Measurements from ENCODE around the gene GRM4.
A peak's percentile ranks its signal among the peaks of the same experiment; 100 is the strongest.

GRM4 gene

DNA sequence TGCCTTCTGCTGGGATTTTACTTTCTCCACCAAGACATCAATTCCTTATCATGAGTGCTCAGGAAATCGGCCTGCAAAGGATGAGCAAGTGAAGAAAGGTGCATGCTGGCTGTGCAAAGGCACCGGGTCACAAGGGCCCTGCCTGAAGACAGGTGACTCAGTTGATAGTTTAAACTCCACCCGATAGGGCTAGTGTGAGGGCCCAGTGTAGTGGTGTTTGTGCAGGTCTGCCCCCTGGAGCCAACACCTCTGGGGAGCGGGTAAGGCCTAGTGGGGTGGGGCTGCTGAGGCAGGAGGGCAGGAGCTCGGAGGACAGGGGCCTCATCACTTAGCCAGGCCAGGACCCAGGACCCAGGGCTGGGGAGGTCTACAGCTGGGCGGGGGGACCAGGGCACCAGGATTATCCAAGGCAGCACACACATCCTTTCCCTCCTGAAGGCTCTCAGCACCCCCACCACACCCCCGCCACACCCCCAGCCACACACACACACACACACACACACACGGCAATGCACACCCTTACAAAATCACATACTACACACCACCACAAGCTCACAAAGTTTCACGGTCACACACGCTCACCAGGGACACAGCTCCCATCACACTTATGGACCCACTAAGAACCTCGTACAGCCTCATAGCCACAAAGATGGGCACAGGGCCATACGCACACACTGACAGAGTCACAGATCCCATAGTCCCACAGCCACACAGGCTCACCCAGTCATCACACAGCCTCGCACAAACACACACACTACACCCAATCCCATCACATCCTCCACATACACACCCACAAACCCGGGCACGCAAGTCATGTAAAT is 75.4 kb downstream of the GRM4 start:
- no peak overlapping the region for H3K4me3 ChIP-seq
- H3K27ac ChIP-seq, result no peak overlapping the region

DNA sequence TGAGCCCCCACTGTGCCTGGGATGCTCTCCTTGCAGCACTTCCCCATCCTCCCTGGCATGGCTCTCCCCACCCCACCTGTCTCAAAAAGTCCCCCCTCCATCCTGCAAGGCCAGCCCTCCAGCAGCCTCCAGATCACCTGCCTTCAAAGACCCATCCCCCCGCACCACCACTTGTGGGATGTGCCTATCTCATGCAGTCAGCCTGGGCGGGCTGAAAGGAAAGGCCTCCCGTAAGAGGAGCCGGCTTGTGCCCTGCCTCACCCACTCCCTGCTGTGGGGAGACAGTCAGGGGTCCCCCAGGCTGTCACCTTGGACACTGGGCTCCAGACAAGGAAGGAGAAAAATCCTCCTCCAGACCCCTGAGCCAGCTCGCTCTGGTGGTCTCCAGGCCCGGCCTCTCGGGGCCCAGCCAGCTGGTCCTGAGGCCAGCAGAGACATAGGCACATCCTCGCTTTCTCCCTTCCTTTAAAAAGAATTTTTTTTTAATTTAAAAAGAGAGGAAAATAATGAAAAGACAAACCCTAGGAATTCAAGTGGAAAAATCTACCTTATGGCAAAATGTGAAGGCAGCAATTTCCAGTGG is 77.3 kb downstream of the GRM4 start:
- H3K27ac ChIP-seq, result no peak overlapping the region
- no peak overlapping the region for H3K4me3 ChIP-seq

DNA sequence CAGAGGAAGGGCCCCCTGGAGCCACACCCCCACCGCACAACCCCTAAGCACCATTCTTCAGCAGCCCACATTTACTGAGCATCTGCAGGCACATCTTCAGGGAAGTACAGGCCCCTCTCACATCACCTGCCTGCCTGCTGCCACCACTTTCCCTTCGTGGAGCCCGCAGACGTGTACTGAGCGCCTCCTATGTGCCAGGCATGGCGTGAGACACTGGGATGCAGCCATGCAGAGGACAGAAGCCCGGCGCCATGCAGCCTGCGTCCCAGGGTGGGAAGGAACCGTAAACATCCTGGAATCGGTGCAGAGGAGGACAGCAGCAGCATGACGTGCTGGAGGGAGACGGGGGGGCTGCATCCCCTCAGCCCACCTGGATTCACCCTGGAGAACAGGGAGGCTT is 78.1 kb downstream of the GRM4 start:
- Histone ChIP-seq H3K4me3 (no peak overlapping the region), H3K27ac (no peak overlapping the region)

DNA sequence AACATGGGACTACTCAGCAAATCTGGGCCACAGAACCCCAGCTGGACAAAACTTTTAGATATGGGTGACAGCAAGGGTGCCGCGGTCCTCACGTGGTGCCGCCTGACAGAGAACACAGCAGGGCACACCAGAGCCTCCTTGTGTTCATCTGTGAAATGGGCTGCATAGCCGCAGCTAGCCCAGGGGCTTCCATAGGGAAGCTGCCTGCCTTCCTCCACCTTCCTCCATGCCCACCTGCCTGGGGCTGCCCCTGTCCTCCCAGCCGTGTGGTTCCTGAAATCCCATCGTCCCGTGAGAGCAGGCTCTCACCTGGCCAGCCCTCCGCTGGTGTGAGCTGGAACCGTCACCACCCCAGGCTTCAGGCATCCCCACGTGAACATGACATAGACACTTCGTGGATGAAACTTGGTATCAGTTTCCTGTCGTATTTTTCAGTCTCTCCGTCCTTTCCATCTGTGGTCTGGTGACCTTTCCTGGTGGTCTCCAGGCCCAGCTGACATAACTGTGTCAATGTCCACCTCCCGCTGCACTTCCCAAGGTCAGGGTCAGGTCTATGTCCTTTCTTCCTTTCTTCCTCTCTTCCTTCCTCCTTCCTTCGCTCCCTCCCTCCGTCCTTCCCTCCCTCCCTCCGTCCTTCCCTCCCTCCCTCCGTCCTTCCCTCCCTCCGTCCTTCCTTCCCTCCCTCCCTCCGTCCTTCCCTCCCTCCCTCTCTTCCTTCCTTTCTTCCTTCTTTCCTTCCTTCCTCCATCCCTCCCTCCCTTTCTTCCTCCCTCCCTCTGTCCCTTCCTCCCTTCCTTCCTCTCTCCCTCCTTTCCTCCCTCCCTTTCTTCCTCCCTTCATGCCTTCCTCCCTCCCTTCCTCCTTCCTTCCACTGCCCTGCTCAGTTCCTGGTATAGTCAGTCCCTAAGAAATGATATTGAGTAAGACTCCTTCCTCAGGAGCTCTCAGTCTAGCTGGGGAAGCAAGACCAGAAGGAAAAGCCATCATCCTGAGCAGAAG is 78.8 kb downstream of the GRM4 start:
- no peak overlapping the region for H3K27ac ChIP-seq
- H3K4me3 ChIP-seq, result no peak overlapping the region

DNA sequence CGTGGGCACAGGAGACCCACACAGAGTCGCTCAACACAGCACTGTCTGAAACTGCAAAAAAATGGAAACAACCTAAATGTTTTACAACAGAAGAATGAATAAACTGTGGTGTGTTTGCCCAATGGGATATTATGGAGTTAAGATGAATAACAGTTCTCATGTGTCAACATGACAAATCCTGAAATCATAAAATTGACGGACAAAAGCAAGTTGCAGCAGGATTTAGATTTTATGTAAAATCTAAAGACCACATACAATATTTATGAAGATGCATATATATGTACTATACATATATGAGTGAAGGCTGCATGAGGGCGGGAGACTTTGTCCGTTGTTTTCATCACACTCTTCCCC is 79.7 kb downstream of the GRM4 start:
- Histone ChIP-seq H3K4me3 (no peak overlapping the region), H3K27ac (no peak overlapping the region)

DNA sequence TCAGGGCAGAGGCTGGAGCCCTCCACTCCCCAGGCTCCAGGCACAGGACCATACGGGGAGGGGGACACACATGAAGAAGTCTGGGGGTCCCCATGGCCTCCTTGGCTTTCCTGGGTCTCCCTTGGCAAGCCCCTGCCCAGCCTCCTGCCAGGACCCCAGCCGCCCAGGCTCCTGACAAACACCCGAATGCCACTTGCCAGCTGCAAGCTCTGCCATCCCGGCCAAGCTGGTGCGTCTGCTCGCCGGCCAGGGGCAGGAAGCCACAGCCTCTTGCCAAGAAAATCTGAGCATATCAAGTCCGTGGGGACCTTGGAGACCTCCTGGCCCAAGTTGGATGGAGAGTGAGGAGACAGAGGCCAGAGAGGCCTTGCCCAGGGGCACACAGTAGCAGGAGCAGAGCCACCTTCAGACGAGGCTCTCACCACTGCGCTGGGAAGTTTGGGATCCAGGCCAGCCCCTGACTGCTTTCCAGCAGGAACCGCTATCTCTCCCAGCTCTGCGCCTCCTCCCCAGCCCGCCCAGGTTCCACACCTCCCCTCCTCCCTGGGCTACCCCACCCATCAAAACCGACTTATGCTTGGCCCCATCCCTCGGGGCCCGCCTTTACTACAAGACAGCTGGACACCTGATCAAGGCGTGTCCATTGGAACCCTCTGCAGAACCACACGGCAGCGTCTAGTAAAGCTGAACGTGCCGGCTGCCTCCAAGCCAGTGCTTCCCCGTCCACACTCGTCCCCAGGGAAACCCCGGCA is 80.2 kb downstream of the GRM4 start:
- Histone ChIP-seq H3K27ac (no peak overlapping the region), H3K4me3 (no peak overlapping the region)

DNA sequence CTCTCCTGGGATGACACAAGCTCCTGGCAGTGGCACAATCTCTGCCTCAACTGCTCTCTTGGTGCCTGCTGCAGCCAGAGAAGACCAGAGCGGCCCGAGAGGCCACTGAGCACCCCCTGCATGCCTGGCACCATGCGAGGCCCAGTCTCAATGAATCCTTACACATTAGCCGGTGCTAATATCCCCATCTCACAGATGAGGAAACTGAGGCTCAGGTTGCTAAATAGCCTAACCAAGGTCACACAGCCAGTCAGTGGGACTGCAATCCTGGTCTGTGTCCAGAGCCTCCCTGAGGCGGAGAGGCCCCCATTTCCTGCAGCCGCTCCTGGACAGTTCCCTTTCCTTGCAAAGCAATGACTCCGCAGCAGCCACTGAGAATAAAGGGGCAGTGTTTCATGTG is 81.2 kb downstream of the GRM4 start:
- H3K27ac ChIP-seq, result no peak overlapping the region
- H3K4me3 ChIP-seq, result no peak overlapping the region

DNA sequence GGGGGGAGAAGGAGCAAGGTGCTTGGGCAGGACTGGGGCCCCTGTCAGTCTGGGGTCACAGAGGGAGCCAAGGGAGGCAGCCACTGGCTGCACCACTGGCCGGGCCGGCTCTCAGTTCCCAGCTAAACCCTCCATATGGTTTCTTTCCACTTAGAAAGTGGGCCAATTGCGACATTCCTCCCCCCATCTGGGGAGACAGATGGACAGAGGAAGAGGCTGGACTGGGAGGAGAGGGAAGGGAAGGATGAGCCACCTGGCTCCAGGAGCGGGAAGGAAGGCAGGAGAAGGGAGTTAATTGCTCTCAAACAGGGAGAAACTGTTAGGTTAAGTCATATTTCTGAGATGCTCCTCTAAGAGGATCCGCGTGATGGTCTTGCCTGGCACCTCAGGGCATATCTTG is 82.2 kb downstream of the GRM4 start:
- Histone ChIP-seq H3K4me3 (no peak overlapping the region), H3K27ac (no peak overlapping the region)

DNA sequence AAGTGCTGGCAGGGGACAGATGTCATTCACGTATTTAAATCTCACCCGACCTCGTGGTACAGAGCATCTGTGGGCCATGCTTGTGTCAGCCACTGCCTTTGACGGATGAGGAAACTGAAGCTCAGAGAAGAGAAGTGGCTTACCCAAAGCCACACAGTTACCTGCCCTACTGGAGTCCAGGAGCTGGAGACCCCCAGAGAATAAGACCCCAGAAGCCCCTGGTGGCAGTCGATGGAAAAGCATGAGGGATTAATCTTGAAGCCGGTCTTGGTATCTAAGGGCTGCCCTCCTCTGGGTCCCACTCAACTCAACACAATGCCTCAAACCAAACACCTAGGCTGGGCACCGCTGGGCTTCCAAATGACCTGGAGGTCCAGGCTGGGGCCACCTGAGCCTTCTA is 83.1 kb downstream of the GRM4 start:
- Histone ChIP-seq H3K27ac (no peak overlapping the region), H3K4me3 (no peak overlapping the region)

DNA sequence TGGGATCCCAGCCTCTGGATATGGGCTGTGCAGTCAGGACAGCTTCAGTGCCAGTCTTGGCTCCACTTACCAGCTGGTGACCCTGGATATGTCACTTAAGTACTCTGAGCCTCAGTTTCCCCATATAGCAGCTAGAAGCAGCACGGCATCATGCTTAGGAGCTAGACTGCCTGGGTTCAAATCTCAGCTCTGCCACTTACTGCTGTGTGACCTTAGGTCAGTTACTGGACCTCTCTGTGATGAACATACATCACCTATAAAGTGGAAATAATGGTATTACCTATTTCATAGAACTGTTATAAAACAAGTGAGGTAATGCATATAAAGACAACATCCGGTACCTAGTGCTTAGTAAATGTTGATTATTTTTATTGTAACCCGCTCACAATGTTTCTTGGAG is 83.7 kb downstream of the GRM4 start:
- H3K27ac ChIP-seq, result no peak overlapping the region
- no peak overlapping the region for H3K4me3 ChIP-seq

DNA sequence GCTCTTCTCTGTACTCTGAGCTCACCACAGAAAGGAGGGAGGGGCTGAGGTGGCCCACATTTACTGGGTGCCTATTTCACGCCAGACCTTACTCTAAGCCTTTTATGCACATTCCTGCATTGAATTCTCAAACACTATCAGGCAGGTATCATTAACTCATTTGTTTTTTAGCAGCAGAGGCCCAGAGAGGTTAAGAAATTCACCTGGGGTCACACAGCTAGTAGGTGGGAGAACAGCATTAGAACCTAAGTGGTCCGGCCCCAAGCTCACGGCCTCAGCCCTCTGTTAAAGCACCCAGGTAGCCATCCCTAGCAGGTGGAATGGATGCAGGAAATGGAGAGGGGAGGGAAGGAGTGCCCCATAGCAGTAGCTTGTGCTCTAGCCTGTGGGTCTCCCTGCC is 84.5 kb downstream of the GRM4 start:
- Histone ChIP-seq H3K27ac (no peak overlapping the region), H3K4me3 (no peak overlapping the region)

DNA sequence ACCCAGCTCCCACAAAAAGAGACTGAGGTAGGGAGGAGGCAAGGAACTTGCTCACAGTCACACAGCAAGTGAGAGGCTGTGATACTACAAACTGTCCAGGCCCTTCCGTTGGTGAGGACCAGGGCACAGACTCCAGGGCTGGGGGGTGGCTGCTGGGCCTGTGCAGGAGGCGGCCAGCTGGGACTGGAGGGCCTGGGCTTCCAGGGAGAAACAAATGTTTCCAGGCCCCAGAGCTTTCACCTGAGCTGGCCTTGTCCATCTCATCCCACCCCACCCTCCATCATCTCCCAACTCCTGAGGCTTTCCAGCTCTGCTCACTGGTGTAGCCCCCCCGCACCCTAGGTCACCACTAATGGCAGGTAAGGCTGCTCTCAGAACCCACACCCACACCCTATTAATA is 86.0 kb downstream of the GRM4 start:
- Histone ChIP-seq H3K27ac (no peak overlapping the region), H3K4me3 (no peak overlapping the region)

DNA sequence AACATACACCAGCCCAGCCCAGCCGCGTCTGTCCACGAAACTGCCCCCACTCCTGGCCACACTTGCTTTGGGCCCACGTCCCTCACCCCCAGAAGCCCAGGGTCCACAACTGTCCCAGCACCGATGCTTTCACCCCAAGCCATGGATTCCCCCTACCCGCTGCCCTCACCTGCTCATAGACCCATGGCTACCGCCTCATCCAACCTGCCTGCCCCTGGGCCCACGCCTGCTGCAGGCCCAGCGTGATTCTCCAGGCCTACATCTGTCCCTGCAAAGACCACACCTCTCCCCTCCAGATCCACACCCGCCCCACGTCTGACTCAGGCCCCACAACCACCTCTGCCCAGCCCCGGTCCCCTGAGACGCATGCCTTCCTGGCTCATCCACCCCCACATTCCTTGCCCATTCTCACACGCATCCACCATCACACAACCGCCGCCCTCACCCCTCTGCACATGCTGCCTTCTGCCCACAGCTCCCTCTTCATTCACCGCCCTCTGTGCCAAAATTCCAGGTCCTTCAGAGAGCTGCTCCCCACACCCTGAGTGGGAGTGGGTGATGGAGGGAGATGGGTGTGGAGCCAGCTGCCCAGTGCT is 86.7 kb downstream of the GRM4 start:
- H3K27ac ChIP-seq, result no peak overlapping the region
- no peak overlapping the region for H3K4me3 ChIP-seq

DNA sequence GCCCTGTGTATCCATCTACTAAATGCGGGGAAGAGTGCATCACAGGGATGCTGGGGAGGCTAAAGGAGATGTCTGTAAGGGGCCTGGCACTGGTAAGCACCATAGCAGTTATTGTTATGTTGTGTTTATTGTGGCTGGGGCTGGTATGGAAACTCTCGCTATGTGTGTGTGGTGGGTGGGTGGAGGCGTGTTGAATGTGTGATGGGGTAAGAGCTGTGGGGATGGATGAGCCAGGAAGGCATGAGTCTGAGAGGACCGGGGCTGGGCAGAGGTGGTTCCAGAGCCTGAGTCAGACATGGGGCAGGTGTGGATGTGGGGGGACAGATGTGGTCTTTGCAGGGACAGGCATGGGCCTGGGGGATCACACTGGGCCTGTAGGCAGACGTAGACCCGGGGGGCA is 88.1 kb downstream of the GRM4 start:
- H3K4me3 ChIP-seq, result no peak overlapping the region
- no peak overlapping the region for H3K27ac ChIP-seq

DNA sequence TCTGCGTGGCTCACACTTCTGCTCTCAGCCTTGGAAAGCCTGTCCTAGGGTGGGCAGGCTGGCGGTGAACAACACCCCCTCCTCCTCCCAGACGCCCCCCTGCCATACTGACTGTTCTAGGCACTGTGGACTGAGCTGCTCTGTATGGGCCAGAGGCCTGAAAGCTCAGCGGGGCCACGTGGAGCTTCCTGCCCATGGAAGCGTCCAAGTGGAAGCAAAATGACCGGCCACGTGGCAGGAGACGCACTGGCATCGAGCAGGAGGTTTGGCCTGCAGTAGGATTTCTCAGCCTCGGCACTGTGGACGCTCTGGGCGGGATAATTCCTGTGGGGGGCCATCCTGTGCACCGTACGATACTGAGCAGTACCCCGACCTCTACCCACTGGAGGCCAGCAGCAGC is 88.7 kb downstream of the GRM4 start:
- Histone ChIP-seq H3K27ac (no peak overlapping the region), H3K4me3 (no peak overlapping the region)

DNA sequence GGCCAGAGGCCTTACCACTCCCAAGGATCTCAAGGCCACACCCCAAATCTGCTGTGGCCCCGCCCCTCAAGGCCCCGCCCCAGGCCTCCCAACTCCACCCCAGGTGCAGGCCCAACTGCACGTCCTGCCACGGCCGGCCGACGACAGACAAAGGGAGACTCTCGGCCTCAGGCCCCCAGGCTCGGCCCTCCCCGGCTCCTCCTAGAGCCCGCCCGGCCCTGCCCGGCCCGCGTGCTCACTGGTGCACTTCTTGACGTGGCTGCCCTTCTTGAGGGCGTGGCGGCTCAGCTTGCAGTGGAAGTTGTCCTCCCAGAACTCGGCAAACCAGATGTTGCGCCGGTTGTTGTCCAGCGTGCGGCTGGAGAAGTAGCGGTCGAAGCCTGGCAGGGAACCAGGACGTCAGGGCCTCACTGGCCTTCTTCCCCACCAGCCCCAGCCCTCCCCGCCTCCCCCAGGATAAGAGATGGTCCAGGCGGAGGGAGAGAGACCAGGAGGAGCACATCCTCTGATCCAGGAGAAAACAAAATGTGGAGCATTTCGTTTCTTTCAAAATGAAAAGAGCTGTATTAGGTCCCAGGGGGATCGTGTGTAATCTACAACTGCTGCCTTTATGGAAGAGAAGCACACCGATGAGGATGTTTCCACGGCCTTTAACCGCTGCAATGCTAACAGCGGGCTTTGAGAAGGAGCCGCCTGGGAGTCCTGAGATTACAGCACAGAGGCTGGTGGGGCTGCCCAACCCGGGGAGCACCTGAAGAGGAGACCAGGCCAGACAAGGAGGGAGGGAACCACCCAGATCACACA is 89.4 kb downstream of the GRM4 start:
- H3K4me3 ChIP-seq, result no peak overlapping the region
- peak overlapping the region in 1 of 21 experiments; percentile 19 for H3K27ac ChIP-seq

DNA sequence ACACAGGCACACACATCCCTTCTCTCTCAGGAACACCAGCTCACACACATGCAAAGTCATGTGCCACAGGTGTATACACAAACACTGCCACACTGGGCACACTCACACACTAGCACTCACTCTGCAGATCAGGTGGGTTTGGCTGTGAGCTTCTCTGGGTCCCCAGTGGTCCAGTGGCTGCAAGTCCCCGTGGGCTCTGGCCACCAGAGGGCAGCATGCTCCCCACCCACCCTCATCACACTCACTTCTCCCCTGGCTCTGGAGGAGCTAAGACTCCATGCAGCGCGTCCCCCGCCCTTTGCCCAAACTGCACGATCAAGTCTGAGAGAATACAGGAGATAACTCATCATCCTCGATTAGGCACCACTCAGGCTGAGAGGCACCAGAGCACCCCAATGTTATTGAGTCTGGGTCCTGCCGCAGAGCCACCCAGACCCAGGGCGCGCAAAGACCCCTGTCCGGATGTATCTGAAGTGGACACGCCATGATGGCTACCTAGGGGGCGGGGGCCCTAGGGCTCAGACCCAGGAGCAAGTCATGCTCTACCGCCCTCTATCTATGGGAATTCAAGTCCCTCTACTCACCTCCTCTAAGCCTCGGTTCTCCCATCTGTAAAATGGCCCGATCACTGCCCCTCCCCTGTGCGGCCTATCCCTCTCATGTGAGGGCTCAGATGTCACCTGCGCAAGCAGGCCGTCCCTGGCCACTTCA is 90.5 kb downstream of the GRM4 start:
- H3K4me3 ChIP-seq, result no peak overlapping the region
- H3K27ac ChIP-seq, result no peak overlapping the region

DNA sequence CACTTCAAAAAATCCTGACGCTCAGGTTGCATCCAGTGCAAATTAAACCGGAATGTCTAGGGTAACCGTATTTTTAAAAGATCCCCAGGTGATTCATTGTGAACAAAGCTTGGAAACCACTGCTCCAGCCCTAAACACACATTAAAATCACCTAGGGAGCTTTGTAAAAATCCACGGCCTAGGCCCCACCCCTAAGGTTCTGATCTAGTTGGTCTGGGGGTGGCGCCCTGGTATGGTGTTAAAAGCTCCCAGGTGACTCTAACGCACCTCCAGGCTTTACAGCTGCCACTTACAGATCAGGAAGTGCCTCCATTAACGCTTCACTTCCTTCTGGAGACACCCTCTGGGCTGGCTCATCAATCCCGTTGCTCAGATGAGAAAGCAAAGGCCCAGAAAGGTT is 92.2 kb downstream of the GRM4 start:
- no peak overlapping the region for H3K27ac ChIP-seq
- H3K4me3 ChIP-seq, result no peak overlapping the region

Data from skin epidermis (tissue), 12 donors.